K562 (cell line): Measurements from ENCODE around the gene PDGFA. TPM values are rescaled to one million over a fixed set of nuclear protein-coding genes. Genes with fewer than 3 reads are reported as not detected.

Source experiments
- BCOR ChIP-seq: fragments of 450-650 bp; IDR thresholded peaks from 2 replicates; pipeline ENCODE4 v1.6.1; 2016
- CHCHD3 ChIP-seq: fragments of 250-450 bp; sonication (Bioruptor Pico); IDR thresholded peaks from 2 replicates; pipeline ENCODE4 v2.1.2; 2022; ENCODE audit warnings: mild to moderate bottlenecking
- FOXJ2 ChIP-seq: fragments of 200-800 bp; sonication (Bioruptor generic); IDR thresholded peaks from 2 replicates; pipeline ENCODE4 v1.6.1; 2016; ENCODE audit warnings: missing genetic modification characterization, missing compliant biosample characterization
- GMEB1 ChIP-seq: fragments of 250-450 bp; sonication (Bioruptor Pico); IDR thresholded peaks from 2 replicates; pipeline ENCODE4 v1.4.0; 2020; ENCODE audit warnings: mild to moderate bottlenecking
- HNRNPUL1 ChIP-seq: fragments of 200-400 bp; formaldehyde crosslinking; IDR thresholded peaks from 2 replicates; pipeline ENCODE4 v1.6.1; 2017; ENCODE audit warnings: low read length
- KDM2B ChIP-seq: fragments of 250-450 bp; sonication (Bioruptor Pico); IDR thresholded peaks from 2 replicates; pipeline ENCODE4 v1.8.0; 2021; ENCODE audit warnings: mild to moderate bottlenecking, moderate library complexity
- KLF16 ChIP-seq: IDR thresholded peaks from 2 replicates; pipeline ENCODE4 v1.6.1; 2016; ENCODE audit warnings: antibody characterized with exemption
- POLR2AphosphoS5 ChIP-seq: IDR thresholded peaks from 2 replicates; pipeline ENCODE4 v1.6.1; 2011; ENCODE audit warnings: mild to moderate bottlenecking, low read depth, low read length, moderate library complexity; ENCODE audit not compliant: control insufficient read depth, insufficient read depth
- RB1 ChIP-seq: fragments of 450-650 bp; IDR thresholded peaks from 2 replicates; pipeline ENCODE4 v1.6.1; 2017; ENCODE audit warnings: low read depth, mild to moderate bottlenecking
- SMAD3 ChIP-seq: fragments of 450-650 bp; formaldehyde crosslinking; conservative IDR thresholded peaks from 2 replicates; pipeline ENCODE4 v1.4.0; 2020; ENCODE audit warnings: mild to moderate bottlenecking
- polyA plus RNA-seq, 8 experiments: library from polyadenylated mRNA; depleted of rRNA in 4 of 8; stranded (reverse) in 5 of 8; unstranded in 3 of 8; fragments of >200 nt; fragmentation: Nextera tagmentation in 2 of 8; fragmentation: Illumina TruSeq in 1 of 8; extraction: Ambion mirVana in 2 of 8; extraction: Trizol in 1 of 8; gene quantifications; 2 replicates each; pipeline versions ENCODE4 v1.2.1 to v1.2.3, GENCODE V29; 2011 to 2014; ENCODE audit warnings: inconsistent platforms in 1 of 8, missing spikeins in 1 of 8
- total RNA-seq, 7 experiments: library from RNA; depleted of rRNA in 6 of 7; stranded (reverse); fragments of >200 nt in 6 of 7; fragmentation: Illumina TruSeq in 2 of 7; extraction: Trizol in 2 of 7; gene quantifications; 2 replicates each; pipeline versions ENCODE4 v1.2.1 to v1.2.3, GENCODE V29; 2011 to 2021; ENCODE audit warnings: low replicate concordance in 1 of 7
- TF ChIP-seq, protein P1 (sequence below): fragments of 250-450 bp; sonication (Bioruptor Pico); IDR thresholded peaks from 2 replicates; pipeline ENCODE4 v1.5.0; 2021
- TF ChIP-seq, protein P2 (sequence below): fragments of 250-450 bp; sonication (Bioruptor Pico); IDR thresholded peaks from 2 replicates; pipeline ENCODE4 v1.4.0; 2020; ENCODE audit warnings: mild to moderate bottlenecking, moderate library complexity
- TF ChIP-seq, protein P3 (sequence below): fragments of 250-450 bp; sonication (Bioruptor Pico); IDR thresholded peaks from 2 replicates; pipeline ENCODE4 v1.5.0; 2021; ENCODE audit warnings: mild to moderate bottlenecking, moderate library complexity
- TF ChIP-seq, protein P4 (sequence below): fragments of 450-650 bp; IDR thresholded peaks from 2 replicates; pipeline ENCODE4 v1.6.1; 2016; ENCODE audit warnings: low read depth

The PDGFA gene
- total and polyA plus RNA-seq, 9 of the 15 experiments (the other 6 are each of a cell fraction or from before 2014, with no cell fraction given), result 2.5 to 10.2 (median 4.6) TPM

- TF ChIP-seq, protein P1, sequence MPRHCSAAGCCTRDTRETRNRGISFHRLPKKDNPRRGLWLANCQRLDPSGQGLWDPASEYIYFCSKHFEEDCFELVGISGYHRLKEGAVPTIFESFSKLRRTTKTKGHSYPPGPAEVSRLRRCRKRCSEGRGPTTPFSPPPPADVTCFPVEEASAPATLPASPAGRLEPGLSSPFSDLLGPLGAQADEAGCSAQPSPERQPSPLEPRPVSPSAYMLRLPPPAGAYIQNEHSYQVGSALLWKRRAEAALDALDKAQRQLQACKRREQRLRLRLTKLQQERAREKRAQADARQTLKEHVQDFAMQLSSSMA (CRISPR knock-in tag), result no peak
- no peak for TF ChIP-seq KLF16
- TF ChIP-seq, protein P2, sequence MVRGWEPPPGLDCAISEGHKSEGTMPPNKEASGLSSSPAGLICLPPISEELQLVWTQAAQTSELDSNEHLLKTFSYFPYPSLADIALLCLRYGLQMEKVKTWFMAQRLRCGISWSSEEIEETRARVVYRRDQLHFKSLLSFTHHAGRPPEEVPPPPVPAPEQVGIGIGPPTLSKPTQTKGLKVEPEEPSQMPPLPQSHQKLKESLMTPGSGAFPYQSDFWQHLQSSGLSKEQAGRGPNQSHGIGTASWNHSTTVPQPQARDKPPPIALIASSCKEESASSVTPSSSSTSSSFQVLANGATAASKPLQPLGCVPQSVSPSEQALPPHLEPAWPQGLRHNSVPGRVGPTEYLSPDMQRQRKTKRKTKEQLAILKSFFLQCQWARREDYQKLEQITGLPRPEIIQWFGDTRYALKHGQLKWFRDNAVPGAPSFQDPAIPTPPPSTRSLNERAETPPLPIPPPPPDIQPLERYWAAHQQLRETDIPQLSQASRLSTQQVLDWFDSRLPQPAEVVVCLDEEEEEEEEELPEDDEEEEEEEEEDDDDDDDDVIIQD (CRISPR knock-in tag), result no peak
- TF ChIP-seq FOXJ2 (tag), result no peak
- TF ChIP-seq POLR2AphosphoS5, result no peak
- no peak for TF ChIP-seq RB1
- TF ChIP-seq, protein P3, sequence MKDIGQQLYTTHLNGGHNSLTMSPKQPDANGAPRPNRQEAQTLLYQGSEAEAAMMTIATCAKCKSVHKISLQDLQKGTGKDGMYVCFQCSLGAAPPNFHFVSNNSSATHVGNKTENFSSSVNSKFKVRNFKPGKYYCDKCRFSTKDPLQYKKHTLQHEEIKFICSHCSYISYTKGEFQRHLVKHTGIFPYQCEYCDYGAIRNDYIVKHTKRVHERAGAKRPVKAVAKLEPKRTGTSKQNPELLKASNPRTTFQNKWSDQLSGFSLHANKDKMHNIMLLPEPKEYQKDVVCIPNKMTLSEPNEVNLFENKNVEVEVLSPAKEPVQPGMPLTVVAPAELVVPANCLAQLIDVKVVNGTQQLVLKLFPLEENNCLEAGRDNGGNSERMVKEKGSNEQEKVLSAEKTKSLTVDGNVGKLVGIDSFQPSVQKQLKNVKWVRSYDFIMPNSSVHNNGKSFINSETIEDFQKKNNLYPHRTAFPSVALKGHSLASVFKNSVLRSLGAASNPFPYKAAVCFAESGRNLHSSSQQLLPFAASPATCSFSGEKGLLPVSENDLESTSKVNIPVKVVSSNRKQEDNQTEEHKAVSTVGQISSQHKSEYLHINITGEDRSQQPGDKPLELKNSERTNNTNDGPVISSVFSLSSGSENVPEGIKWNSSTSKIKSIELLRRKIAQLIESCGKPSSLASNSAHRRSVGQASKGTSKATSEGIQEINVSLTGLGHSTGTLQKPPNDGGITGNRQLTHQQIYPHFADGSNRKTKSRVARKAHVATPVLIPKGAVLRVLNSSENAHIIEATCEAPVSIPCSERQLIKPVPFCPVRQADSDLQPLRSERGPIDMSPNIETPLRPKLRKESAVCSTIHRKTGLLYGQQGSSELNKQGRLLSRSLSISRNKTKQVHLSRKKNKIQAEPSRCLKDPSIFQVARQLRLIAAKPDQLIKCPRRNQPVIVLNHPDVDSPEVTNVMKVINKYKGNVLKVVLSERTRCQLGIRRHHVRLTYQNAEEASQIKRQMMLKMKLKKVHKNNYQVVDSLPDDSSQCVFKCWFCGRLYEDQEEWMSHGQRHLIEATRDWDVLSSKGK, result no peak
- TF ChIP-seq HNRNPUL1, result no peak
- TF ChIP-seq CHCHD3 (CRISPR knock-in tag), result no peak
- no peak for TF ChIP-seq KDM2B (CRISPR knock-in tag)
- 0 out of 2 replicates have a peak, but pooled peaks have one; percentile 13 for TF ChIP-seq BCOR
- TF ChIP-seq, protein P4, sequence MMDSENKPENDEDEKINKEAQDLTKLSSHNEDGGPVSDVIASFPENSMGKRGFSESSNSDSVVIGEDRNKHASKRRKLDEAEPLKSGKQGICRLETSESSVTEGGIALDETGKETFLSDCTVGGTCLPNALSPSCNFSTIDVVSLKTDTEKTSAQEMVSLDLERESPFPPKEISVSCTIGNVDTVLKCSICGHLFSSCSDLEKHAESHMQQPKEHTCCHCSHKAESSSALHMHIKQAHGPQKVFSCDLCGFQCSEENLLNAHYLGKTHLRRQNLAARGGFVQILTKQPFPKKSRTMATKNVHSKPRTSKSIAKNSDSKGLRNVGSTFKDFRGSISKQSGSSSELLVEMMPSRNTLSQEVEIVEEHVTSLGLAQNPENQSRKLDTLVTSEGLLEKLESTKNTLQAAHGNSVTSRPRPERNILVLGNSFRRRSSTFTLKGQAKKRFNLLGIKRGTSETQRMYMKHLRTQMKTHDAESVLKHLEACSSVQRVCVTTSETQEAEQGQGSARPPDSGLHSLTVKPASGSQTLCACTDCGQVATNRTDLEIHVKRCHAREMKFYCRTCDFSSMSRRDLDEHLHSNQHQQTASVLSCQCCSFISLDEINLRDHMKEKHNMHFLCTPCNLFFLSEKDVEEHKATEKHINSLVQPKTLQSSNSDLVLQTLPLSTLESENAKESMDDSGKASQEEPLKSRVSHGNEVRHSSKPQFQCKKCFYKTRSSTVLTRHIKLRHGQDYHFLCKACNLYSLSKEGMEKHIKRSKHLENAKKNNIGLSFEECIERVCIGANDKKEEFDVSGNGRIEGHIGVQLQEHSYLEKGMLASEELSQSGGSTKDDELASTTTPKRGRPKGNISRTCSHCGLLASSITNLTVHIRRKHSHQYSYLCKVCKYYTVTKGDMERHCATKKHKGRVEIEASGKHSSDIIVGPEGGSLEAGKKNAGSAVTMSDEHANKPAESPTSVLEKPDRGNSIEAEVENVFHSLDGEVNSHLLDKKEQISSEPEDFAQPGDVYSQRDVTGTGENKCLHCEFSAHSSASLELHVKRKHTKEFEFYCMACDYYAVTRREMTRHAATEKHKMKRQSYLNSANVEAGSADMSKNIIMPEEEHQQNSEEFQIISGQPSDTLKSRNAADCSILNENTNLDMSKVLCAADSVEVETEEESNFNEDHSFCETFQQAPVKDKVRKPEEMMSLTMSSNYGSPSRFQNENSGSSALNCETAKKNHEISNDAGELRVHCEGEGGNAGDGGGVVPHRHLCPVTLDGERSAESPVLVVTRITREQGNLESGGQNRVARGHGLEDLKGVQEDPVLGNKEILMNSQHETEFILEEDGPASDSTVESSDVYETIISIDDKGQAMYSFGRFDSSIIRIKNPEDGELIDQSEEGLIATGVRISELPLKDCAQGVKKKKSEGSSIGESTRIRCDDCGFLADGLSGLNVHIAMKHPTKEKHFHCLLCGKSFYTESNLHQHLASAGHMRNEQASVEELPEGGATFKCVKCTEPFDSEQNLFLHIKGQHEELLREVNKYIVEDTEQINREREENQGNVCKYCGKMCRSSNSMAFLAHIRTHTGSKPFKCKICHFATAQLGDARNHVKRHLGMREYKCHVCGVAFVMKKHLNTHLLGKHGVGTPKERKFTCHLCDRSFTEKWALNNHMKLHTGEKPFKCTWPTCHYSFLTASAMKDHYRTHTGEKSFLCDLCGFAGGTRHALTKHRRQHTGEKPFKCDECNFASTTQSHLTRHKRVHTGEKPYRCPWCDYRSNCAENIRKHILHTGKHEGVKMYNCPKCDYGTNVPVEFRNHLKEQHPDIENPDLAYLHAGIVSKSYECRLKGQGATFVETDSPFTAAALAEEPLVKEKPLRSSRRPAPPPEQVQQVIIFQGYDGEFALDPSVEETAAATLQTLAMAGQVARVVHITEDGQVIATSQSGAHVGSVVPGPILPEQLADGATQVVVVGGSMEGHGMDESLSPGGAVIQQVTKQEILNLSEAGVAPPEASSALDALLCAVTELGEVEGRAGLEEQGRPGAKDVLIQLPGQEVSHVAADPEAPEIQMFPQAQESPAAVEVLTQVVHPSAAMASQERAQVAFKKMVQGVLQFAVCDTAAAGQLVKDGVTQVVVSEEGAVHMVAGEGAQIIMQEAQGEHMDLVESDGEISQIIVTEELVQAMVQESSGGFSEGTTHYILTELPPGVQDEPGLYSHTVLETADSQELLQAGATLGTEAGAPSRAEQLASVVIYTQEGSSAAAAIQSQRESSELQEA, result 0 out of 2 replicates have a peak, but pooled peaks have one; percentile 17
- no peak for TF ChIP-seq SMAD3 (CRISPR knock-in tag)
- TF ChIP-seq GMEB1 (CRISPR knock-in tag), result no peak
Measured at GRCh38 chr7:566100-566499, 46.5 kb upstream of the PDGFA start (continued).
